ENCODE measurements around the gene RPL23. TPM values are rescaled to one million over a fixed set of nuclear protein-coding genes. Genes with fewer than 3 reads are reported as not detected.

RPL23 gene
- total RNA-seq, 1 experiment from 2014 or later, result 1,631 TPM

- H3K9ac ChIP-seq (ENCODE audit: low read length), result no peak overlapping the region
- H3K27ac ChIP-seq (ENCODE audit: low read depth, low read length), result no peak overlapping the region
- H3K4me2 ChIP-seq (ENCODE audit: low read length), result no peak overlapping the region
- H3K27me3 ChIP-seq (ENCODE audit: insufficient read depth, low read length), result no peaks in the 10 kb centered on the region
- no peaks in the 10 kb centered on the region for H3K9me3 ChIP-seq (ENCODE audit: control insufficient read depth in 1 of 2, insufficient read depth in 1 of 2, low read depth in 1 of 2, low read length in 2 of 2)
- RAD21 ChIA-PET (ENCODE audit: low non-redundant PET in 1 of 2, low total read pairs in 2 of 2, uncharacterized antibody in 2 of 2, unreplicated experiment in 2 of 2), result no interaction called here
- no peak for ATAC-seq
- POLR2A ChIA-PET, result no interaction called here
- no peaks in the 10 kb centered on the region for H3K9me2 ChIP-seq (ENCODE audit: insufficient read depth)
- peaks cover 48% of the 10 kb centered on the region for H3K79me2 ChIP-seq (ENCODE audit: insufficient read depth, low read length)
- no peak overlapping the region for H3K4me3 ChIP-seq (replicated peaks in 1 of 2; ENCODE audit: low read depth in 1 of 2, low read length in 2 of 2)
- DNase-seq (ENCODE audit: low read depth, low spot score), result no peak
- H4K20me1 ChIP-seq (ENCODE audit: insufficient read depth), result peaks cover 32% of the 10 kb centered on the region; the same call in 1 of the 2 replicates
- BruUV-seq (replicated peaks), result no TSS peak
- intact Hi-C loops (cut with micrococcal nuclease), result loop anchor here (5.0 kb wide), 1 partner anchor 98 kb away; the partner anchor contains the start of gene PSMB3
- TF ChIP-seq ELF1 (IDR thresholded peaks at IDR 0.05; ENCODE audit: borderline replicate concordance, low read depth) (no peak), CEBPB (IDR thresholded peaks at IDR 0.05; ENCODE audit: low read depth) (no peak), ZBTB33 (IDR thresholded peaks at IDR 0.05; ENCODE audit: extremely low read depth, insufficient replicate concordance, low read length) (no peak), EZH2 (IDR thresholded peaks at IDR 0.05) (no peak), CTCF (IDR thresholded peaks at IDR 0.05 in 2 of 3, conservative IDR thresholded peaks at IDR 0.05 in 1 of 3; ENCODE audit: borderline replicate concordance in 1 of 3, insufficient read depth in 1 of 3, low read depth in 2 of 3, low read length in 2 of 3) (no peak), EGR1 (IDR thresholded peaks at IDR 0.05; ENCODE audit: low read depth) (no peak), JUND (IDR thresholded peaks at IDR 0.05) (no peak), POLR2A (IDR thresholded peaks at IDR 0.05; ENCODE audit: borderline replicate concordance, extremely low read depth, insufficient read depth, insufficient read length) (no peak), TCF7L2 (IDR thresholded peaks at IDR 0.05; ENCODE audit: borderline replicate concordance, extremely low read depth, insufficient read depth, insufficient read length) (no peak), YY1 (IDR thresholded peaks at IDR 0.05; ENCODE audit: extremely low read depth, insufficient replicate concordance, low read depth, low read length) (no peak), EZH2phosphoT487 (IDR thresholded peaks at IDR 0.05; ENCODE audit: borderline replicate concordance) (no peak), MAX (IDR thresholded peaks at IDR 0.05) (no peak), SP1 (IDR thresholded peaks at IDR 0.05; ENCODE audit: low read depth) (no peak), FOSL1 (IDR thresholded peaks at IDR 0.05; ENCODE audit: low read depth) (no peak), ZFX (IDR thresholded peaks at IDR 0.05) (no peak), ATF3 (IDR thresholded peaks at IDR 0.05) (no peak), SIN3A (IDR thresholded peaks at IDR 0.05; ENCODE audit: low read depth) (no peak), ZNF274 (IDR thresholded peaks at IDR 0.05; ENCODE audit: low read depth, low read length) (no peak)
- peaks cover 44 to 56% of the 10 kb centered on the region in 2 experiments for H3K36me3 ChIP-seq (ENCODE audit: control insufficient read depth in 1 of 2, insufficient read depth in 2 of 2, low read length in 2 of 2)
- H2AFZ ChIP-seq (ENCODE audit: low read depth, low read length, poor library complexity, severe bottlenecking), result no peak overlapping the region
- CTCF ChIA-PET, result interaction anchor here (0.6 kb wide), 1 partner anchor 331 kb away, joined by 3 read pairs; no protein-coding TSS in a partner anchor
- peaks cover 14 to 30% of the 10 kb centered on the region in 2 experiments; a peak in 3 of 4 replicates for H3K4me1 ChIP-seq (ENCODE audit: control insufficient read depth in 1 of 2, insufficient read depth in 2 of 2, low read length in 2 of 2)
Measured at GRCh38 chr17:38850374-38850773, 3.1 kb downstream of the RPL23 start.
